Neural cell (in vitro differentiated cells): ENCODE data around the gene ARFGAP1.

Experiments used
- EP300 ChIP-seq: fragments of 450-650 bp; conservative IDR thresholded peaks from 2 replicates; pipeline ENCODE4 v1.6.1; 2014; ENCODE audit warnings: antibody characterized with exemption, mild to moderate bottlenecking, moderate library complexity; ENCODE audit not compliant: poor library complexity, severe bottlenecking
- POLR2AphosphoS5 ChIP-seq: IDR thresholded peaks from 2 replicates; pipeline ENCODE4 v1.6.1; 2012
- TF ChIP-seq, protein P1 (sequence below): fragments of 450-650 bp; IDR thresholded peaks from 2 replicates; pipeline ENCODE4 v1.5.1; 2014; ENCODE audit warnings: antibody characterized with exemption, mild to moderate bottlenecking, moderate library complexity; ENCODE audit not compliant: poor library complexity, severe bottlenecking

DNA sequence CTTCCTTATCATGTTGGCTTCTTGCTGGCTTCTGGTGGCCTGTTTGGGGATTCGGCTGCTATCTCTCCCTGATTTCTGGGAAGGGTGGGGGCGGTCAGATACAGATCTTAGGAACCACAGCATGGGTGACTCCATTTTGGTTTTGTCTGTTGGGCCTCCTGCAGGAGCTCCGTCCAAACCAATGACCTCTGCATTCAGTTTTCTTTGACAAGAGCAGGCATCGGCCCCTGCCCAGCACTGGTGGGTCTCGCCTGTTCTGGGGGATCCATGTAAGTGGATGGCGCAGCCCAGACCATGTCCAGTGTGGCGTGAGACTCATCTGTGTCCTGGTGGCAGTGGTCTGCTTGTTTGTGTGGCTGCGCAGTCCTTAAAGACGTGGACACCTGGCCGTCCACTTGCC lies 8.6 kb upstream of the ARFGAP1 start:
- TF ChIP-seq, protein P1, sequence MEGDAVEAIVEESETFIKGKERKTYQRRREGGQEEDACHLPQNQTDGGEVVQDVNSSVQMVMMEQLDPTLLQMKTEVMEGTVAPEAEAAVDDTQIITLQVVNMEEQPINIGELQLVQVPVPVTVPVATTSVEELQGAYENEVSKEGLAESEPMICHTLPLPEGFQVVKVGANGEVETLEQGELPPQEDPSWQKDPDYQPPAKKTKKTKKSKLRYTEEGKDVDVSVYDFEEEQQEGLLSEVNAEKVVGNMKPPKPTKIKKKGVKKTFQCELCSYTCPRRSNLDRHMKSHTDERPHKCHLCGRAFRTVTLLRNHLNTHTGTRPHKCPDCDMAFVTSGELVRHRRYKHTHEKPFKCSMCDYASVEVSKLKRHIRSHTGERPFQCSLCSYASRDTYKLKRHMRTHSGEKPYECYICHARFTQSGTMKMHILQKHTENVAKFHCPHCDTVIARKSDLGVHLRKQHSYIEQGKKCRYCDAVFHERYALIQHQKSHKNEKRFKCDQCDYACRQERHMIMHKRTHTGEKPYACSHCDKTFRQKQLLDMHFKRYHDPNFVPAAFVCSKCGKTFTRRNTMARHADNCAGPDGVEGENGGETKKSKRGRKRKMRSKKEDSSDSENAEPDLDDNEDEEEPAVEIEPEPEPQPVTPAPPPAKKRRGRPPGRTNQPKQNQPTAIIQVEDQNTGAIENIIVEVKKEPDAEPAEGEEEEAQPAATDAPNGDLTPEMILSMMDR, result no peak
- TF ChIP-seq POLR2AphosphoS5 (no peak), EP300 (no peak)
